GM18951 (cell line): ENCODE measurements around the gene RPL10A.

ENCODE experiments used
- POLR2A ChIP-seq: IDR thresholded peaks from 4 replicates; pipeline ENCODE4 v1.6.1; 2011; ENCODE audit warnings: mild to moderate bottlenecking; ENCODE audit not compliant: insufficient read length, insufficient read depth; ENCODE audit errors: extremely low read depth
- in situ Hi-C: fragments of 300-500 bp; cut with MboI; formaldehyde crosslinking; loops from one replicate; pipeline ENCODE4 v1.12.0; 2022; ENCODE audit warnings: low sequenced_read_pairs, mixed read lengths, inconsistent platforms; ENCODE audit not compliant: unreplicated experiment

RPL10A gene

DNA sequence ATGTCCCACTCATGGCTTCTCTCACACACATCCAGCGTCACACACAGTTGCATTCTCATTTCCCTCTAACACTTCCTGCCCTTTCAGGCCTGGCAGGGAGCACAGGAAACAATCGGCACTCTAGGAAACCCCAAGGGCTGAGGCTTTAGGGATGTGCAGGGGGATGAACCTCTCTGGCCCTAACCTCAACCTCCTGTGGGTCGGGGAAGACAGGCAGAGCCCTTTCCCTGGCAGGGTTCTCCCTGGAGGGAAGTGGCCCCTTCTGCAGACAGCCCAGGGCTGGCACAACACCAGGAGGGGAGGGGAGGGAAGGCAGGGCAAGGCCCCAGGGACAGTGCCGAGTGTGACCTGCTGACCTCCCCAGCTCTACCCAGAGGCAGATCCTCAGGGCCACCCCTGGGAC, 26.0 kb downstream of the RPL10A start:
- no peak for TF ChIP-seq POLR2A
- in situ Hi-C loops = no loop called here

DNA sequence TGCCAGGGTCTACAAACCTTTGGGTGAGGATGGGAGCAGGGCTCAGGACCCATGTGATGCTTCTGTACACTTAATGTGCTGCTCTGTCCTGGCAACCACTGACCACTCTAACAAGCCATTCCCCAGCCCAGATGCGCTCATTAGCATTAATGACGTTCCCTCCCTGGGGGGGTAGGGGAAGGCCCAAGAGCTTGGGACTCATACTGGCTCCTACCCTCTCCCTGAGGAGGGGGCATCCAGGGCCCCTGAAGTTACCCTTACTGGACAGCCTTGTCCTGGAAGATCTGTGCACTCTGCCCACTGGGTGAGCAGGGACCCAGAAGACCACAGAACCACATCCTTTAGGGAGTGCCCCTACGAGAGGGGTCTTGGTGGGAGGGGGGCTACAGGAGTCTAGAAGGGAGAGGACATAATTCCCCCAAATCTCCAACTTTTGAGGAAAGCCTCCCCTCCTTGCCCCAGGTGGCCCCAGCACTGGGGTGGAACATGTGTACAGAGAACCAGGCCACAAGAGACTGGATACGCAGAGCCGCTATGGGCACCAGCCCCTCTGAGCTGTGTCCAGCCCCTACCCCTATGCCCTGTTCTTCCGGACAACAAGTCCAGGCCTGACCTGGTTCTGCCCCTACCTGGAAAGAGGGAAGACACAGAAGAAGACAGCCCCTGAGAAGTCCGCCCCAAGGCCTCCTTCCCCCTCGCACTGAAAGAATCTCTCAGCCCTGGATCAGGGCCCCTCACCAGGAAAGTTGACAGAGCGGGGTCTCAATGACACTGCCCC, 27.2 kb downstream of the RPL10A start:
- no peak for TF ChIP-seq POLR2A

DNA sequence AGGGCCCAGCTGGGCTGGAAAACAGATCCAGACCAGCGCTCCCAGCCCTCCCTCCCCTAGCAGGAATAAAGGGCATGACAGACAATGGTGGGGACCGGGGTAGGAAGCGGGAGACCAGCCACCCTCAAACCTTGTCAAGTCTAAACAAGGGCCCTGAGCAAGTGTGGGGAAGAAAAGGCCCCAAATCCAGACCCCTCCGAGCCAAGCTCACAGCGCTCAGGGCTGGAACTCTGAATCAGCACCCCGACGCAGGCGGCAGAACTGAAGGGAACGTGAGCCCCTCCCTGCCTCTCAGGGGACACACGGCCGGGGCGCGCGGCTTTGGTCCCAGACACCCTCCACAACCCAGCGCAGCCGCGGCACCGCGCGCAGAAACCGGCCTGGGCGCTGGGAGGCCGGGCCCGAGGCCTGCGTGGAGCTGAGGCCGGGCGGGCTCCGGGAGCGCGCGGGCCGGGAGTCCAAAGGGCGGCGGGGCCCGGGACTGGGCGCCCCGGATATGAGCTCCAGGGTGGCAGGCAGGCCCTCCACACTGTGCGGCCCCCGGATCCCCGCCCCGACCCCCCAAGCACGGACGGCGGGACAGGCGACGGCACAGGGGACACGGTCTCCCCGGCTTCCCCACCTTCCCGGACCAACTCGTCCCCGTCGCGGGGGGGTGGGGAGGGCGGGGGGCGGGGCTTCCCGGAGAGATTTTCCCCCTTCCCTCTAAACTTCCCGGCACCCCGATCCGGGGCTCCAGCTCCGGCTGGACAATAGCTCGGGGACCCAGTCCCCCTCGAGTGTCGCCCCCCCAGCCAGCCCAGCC, 28.0 kb downstream of the RPL10A start:
- in situ Hi-C loops = no loop called here
- TF ChIP-seq POLR2A = no peak

More for the DNA sequence above, 27.2 kb downstream of the RPL10A start:
- in situ Hi-C loops = no loop called here

DNA sequence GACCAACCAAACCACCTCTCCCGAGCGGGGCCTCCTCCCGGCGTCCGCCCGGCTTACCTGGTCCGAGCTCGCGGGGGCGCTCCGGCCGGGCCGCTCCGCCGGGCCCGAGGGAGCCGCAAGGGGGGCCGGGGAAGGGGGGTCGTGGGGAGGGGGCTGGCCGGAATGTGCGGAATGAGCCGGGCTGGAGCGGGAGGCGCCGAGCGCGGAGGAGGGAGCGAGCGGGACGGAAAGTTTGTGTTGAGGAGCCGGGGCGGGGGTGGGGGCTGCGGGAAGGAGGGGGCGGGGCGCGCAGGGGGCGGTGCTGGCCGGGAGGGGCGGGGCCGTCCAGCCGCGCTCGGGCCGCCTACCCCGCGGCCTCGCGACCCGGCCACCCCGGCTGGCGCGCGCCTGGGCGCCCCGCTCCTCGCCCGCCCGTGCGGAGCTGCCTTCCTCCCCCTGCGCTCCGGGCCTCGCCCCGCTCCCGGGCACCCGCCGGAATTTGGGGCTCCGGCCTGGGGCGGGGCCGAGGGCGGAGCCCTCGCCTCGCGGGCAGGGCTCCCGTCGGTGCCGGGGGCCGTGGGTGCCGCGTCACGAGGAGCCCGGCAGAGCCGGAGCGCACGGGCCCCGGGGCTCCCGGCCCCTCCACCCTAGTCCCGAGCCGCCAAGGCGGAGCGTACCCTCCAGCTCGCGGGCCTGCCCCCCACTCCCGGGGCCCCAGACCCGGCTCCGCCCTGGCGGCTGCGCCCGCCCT, 28.8 kb downstream of the RPL10A start, which contains the start of gene TEAD3:
Gene TEAD3 (minus strand): TSS at position 239 of the 730 bp plus-strand sequence.
- no peak for TF ChIP-seq POLR2A
- in situ Hi-C loops = no loop called here

DNA sequence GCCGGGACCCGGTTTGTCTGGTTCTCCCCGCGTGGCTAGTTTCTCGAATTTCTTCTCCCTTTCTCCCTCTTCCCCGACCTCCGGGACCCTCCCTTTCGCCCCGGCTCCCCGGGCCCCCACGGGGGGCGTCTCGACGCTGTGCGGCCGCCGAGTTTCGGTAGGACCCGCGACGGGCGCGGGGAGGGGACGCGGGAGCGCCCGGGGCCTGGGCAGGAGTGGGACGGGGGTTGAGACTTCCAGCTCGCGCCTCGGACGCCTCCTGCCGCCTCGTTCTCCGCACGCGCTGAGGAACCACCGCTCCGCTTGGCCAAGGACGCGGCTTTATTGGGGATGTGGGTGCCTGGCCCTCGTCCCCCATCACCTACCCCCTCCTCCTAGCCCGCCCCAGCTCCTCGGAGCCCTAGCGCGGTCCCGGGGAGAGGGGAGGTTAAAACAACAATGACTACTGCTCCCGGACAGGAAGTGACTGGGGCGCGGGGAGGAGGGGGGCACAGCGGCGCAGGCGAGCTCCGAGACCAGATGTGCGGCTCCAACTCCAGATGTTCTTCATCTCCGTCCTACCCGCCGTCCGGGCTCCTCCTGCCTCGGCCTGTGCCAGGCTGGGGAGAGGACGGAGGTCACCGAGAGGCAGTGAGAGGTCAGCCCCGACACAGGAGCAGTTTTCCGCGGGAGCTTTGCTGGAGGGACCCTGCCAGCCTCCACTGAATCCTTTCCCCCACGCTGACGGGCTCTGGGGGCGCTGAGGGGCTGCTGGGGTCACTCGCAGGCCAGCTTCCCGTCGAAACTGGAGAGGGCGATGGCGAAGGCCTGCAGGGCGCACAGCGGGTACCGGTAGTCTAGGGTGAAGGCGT, 29.6 kb downstream of the RPL10A start:
- in situ Hi-C loops = no loop called here
- TF ChIP-seq POLR2A = no peak

DNA sequence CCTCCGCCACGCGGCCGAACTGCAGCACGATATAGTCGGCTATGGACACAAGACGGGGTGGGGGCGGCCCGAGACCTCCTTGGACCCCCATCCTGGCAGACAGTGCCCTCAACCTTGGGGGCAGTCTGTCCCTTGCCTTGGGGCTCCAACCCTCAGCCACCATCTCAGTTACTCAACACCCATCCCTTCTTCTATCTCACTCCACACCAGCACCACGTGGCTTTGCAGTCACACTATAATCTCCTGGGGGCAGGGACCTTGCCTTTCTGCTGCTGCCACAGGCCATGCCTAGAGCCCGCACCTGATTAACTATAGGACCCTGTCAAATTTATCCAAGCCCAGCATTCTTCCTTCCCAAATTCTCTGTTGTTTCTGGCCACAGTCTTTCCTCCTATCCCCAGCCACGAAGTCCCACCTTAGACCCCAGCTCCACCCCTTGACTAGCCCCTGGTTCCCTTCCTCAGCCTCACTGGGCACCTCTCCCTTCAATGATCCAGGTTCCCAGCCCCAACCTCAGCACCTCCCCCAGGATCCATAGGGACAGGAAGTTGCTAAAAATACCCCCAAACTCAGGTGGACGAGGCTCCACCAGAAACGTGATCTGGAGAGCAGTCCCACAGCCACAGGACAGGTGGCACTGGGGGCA, 30.3 kb downstream of the RPL10A start:
- TF ChIP-seq POLR2A = no peak
- in situ Hi-C loops = no loop called here

GRCh38 chr6:35499372-35499771, 31.2 kb downstream of the RPL10A start:
- in situ Hi-C loops = no loop called here
- TF ChIP-seq POLR2A = no peak

- in situ Hi-C loops = no loop called here
Measured at GRCh38 chr6:35500782-35501181, 32.6 kb downstream of the RPL10A start.

GRCh38 chr6:35501784-35502183, 33.6 kb downstream of the RPL10A start:
- in situ Hi-C loops = no loop called here
- TF ChIP-seq POLR2A = no peak

More at GRCh38 chr6:35500782-35501181, 32.6 kb downstream of the RPL10A start:
- TF ChIP-seq POLR2A = no peak

GRCh38 chr6:35503534-35503933, 35.3 kb downstream of the RPL10A start:
- TF ChIP-seq POLR2A = no peak

GRCh38 chr6:35505999-35506412, 37.8 kb downstream of the RPL10A start:
- in situ Hi-C loops = no loop called here
- no peak for TF ChIP-seq POLR2A

More at GRCh38 chr6:35503534-35503933, 35.3 kb downstream of the RPL10A start:
- in situ Hi-C loops = no loop called here

- in situ Hi-C loops = no loop called here
- TF ChIP-seq POLR2A = no peak
Measured at GRCh38 chr6:35506536-35506935, 38.3 kb downstream of the RPL10A start.

GRCh38 chr6:35507221-35507620, 39.0 kb downstream of the RPL10A start:
- TF ChIP-seq POLR2A = no peak
- in situ Hi-C loops = no loop called here
